ENCODE measurements around the gene MPV17L2. TPM values are rescaled to one million over a fixed set of nuclear protein-coding genes. Genes with fewer than 3 reads are reported as not detected.

MPV17L2 gene
- total RNA-seq, 4 donors from 2014 or later, result 5.2 to 19.7 (median 11.1) TPM

GRCh38 chr19:18221815-18222725 is 29.1 kb downstream of the MPV17L2 start:
- no peak for DNase-seq

GRCh38 chr19:18223860-18224524 is 31.0 kb downstream of the MPV17L2 start:
- Histone ChIP-seq H3K36me3 (no peaks in the 10 kb centered on the region), H3K4me3 (peak overlapping the region; percentile 20 to 27), H3K9me3 (no peaks in the 10 kb centered on the region), H3K27me3 (peaks cover 0 to 13% of the 10 kb centered on the region in 2 donors), H3K27ac (no peak overlapping the region), H3K4me1 (peaks cover 0 to 16% of the 10 kb centered on the region in 2 donors)
- intact Hi-C loops (cut with DNase I; ENCODE audit: low total_unique reads), result loop anchor here (5.0 kb wide), 1 partner anchor 72 kb away; the partner anchor contains the start of gene PIK3R2
- TF ChIP-seq POLR2A (IDR thresholded peaks at IDR 0.05) (peak in 1 of 2 donors; percentile 0), CTCF (IDR thresholded peaks at IDR 0.05) (no peak)
- peak; percentile 29 to 37 for DNase-seq

More at GRCh38 chr19:18221815-18222725, 29.1 kb downstream of the MPV17L2 start:
- H3K27me3 ChIP-seq, result peaks cover 0 to 13% of the 10 kb centered on the region in 2 donors
- no peaks in the 10 kb centered on the region for H3K9me3 ChIP-seq
- no peaks in the 10 kb centered on the region for H3K36me3 ChIP-seq
- H3K4me1 ChIP-seq, result peaks cover 0 to 16% of the 10 kb centered on the region in 2 donors
- intact Hi-C loops (cut with DNase I; ENCODE audit: low total_unique reads), result loop anchor here (5.0 kb wide), 1 partner anchor 70 kb away; the partner anchor contains the start of gene PIK3R2
- TF ChIP-seq POLR2A (IDR thresholded peaks at IDR 0.05), result no peak
- no peak for TF ChIP-seq CTCF (IDR thresholded peaks at IDR 0.05)
- H3K27ac ChIP-seq, result no peak overlapping the region
- H3K4me3 ChIP-seq, result no peak overlapping the region

GRCh38 chr19:18224525-18225354 is 31.7 kb downstream of the MPV17L2 start:
- peak overlapping the region in 1 of 2 donors; percentile 65 for H3K27ac ChIP-seq
- DNase-seq, result peak; percentile 99
- intact Hi-C loops (cut with DNase I; ENCODE audit: low total_unique reads), result loop anchor here (5.0 kb wide), 1 partner anchor 72 kb away; the partner anchor contains the start of gene PIK3R2
- H3K4me1 ChIP-seq, result peaks cover 0 to 16% of the 10 kb centered on the region in 2 donors
- H3K36me3 ChIP-seq, result no peaks in the 10 kb centered on the region
- TF ChIP-seq CTCF (IDR thresholded peaks at IDR 0.05) (peak in 1 of 4 experiments; percentile 2), POLR2A (IDR thresholded peaks at IDR 0.05) (peak in 1 of 2 donors; percentile 21)
- no peaks in the 10 kb centered on the region for H3K9me3 ChIP-seq
- peaks cover 0 to 13% of the 10 kb centered on the region in 2 donors for H3K27me3 ChIP-seq
- peak overlapping the region; percentile 27 to 34 for H3K4me3 ChIP-seq

GRCh38 chr19:18225355-18225701 is 32.3 kb downstream of the MPV17L2 start:
- DNase-seq, result no peak
- intact Hi-C loops (cut with DNase I; ENCODE audit: low total_unique reads), result no loop called here
- Histone ChIP-seq H3K27ac (peak overlapping the region; percentile 11 to 65), H3K4me3 (no peak overlapping the region), H3K36me3 (no peaks in the 10 kb centered on the region), H3K27me3 (peaks cover 0 to 13% of the 10 kb centered on the region in 2 donors), H3K9me3 (no peaks in the 10 kb centered on the region), H3K4me1 (peaks cover 0 to 16% of the 10 kb centered on the region in 2 donors)
- TF ChIP-seq POLR2A (IDR thresholded peaks at IDR 0.05) (no peak), CTCF (IDR thresholded peaks at IDR 0.05) (no peak)

Measured in uterus (tissue), 4 donors.